Tibial nerve (tissue), 3 donors: ENCODE results near the gene GALM.

Experiments used
- POLR2A ChIP-seq, 2 donors: fragments of 450-650 bp; IDR thresholded peaks; one replicate each; pipeline ENCODE4 v1.6.1; 2017; ENCODE audit warnings: antibody characterized with exemption in 2 of 2, mild to moderate bottlenecking in 2 of 2, moderate library complexity in 2 of 2
- TF ChIP-seq, protein P1 (sequence below), 5 experiments: fragments of 200-600 bp in 3 of 5; fragments of 450-650 bp in 2 of 5; sonication (generic) in 3 of 5; IDR thresholded peaks; one replicate each; pipeline ENCODE4 v1.5.1; 2016 to 2019; ENCODE audit warnings: antibody characterized with exemption in 5 of 5, mild to moderate bottlenecking in 3 of 5, moderate library complexity in 2 of 5

DNA sequence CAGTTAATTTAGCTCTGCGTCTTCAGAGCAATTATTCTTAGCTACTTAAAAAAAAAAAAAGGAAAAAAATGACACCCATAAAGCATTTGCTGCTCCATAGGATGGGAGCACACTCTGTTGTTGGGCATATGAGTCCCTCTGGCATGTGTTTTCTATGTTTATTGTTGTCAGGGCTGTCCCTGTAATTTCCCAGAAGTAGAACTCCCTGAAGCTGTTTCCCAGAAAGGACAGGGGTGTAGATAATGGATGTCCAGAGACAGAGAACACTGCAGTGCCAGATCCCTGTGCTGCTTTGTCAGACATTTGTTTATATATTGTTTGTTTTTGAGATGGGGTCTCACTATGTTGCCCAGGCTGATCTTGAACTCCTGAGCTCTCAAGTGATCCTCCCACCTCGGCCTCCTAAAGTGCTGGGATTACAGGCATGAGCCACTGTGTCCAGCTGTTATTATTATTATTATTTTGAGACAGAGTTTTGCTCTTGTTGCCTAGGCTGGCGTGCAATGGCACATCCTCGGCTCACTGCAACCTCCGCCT lies 32.6 kb downstream of the GALM start:
- TF ChIP-seq, protein P1, sequence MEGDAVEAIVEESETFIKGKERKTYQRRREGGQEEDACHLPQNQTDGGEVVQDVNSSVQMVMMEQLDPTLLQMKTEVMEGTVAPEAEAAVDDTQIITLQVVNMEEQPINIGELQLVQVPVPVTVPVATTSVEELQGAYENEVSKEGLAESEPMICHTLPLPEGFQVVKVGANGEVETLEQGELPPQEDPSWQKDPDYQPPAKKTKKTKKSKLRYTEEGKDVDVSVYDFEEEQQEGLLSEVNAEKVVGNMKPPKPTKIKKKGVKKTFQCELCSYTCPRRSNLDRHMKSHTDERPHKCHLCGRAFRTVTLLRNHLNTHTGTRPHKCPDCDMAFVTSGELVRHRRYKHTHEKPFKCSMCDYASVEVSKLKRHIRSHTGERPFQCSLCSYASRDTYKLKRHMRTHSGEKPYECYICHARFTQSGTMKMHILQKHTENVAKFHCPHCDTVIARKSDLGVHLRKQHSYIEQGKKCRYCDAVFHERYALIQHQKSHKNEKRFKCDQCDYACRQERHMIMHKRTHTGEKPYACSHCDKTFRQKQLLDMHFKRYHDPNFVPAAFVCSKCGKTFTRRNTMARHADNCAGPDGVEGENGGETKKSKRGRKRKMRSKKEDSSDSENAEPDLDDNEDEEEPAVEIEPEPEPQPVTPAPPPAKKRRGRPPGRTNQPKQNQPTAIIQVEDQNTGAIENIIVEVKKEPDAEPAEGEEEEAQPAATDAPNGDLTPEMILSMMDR (IDR thresholded peaks at IDR 0.05), result no peak
- TF ChIP-seq POLR2A (IDR thresholded peaks at IDR 0.05), result no peak
